HEK293 (cell line): ENCODE measurements around the gene ZFR.

Experiments
- CTCF ChIA-PET: fragments of 350-600 bp; formaldehyde crosslinking; extraction: SDS; loops from one replicate; lab custom pipeline; 2021; ENCODE audit warnings: antibody characterized with exemption; lab: Yijun Ruan, JAX
- POLR2A ChIA-PET: fragments of 300-600 bp; formaldehyde crosslinking; extraction: SDS; loops from one replicate; lab custom pipeline; 2020; ENCODE audit warnings: antibody characterized with exemption, inconsistent platforms; lab: Yijun Ruan, JAX
- H3K27ac ChIP-seq: fragments of 200-500 bp; sonication (Bioruptor generic); 2 replicates; pipeline ENCODE4 v1.5.1; 2014; ENCODE audit warnings: low read depth, low read length, control low read depth, inconsistent platforms; ENCODE audit errors: extremely low read depth
- H3K36me3 ChIP-seq, 2 experiments: fragments of 200-500 bp in 1 of 2; sonication (Bioruptor generic) in 1 of 2; 1 replicate in 1 of 2; 2 replicates in 1 of 2; pipeline ENCODE4 v1.5.1; 2014 to 2017; ENCODE audit warnings: inconsistent platforms in 2 of 2, low read length in 2 of 2; ENCODE audit not compliant: control insufficient read depth in 2 of 2, insufficient read depth in 1 of 2
- H3K4me1 ChIP-seq: fragments of 200-500 bp; sonication (Bioruptor generic); 2 replicates; pipeline ENCODE4 v1.5.1; 2014; ENCODE audit warnings: mild to moderate bottlenecking, low read length, inconsistent platforms; ENCODE audit not compliant: control insufficient read depth, insufficient read depth
- H3K4me3 ChIP-seq: 2 replicates; pipeline ENCODE4 v1.5.1; 2011; ENCODE audit warnings: low read depth, mild to moderate bottlenecking, control low read depth, low read length, moderate library complexity
- H3K9me3 ChIP-seq: fragments of 200-500 bp; sonication (Bioruptor generic); 2 replicates; pipeline ENCODE4 v1.5.1; 2014; ENCODE audit warnings: low read depth, low read length, inconsistent platforms; ENCODE audit not compliant: control insufficient read depth, insufficient read depth
- FEZF1 ChIP-seq: fragments of 450-650 bp; formaldehyde crosslinking; IDR thresholded peaks from 2 replicates; pipeline ENCODE4 v1.5.1; 2016; ENCODE audit warnings: missing biosample characterization, missing genetic modification characterization
- GFI1B ChIP-seq: fragments of 450-650 bp; formaldehyde crosslinking; IDR thresholded peaks from 2 replicates; pipeline ENCODE4 v1.5.1; 2016; ENCODE audit warnings: missing biosample characterization, missing genetic modification characterization
- GLIS1 ChIP-seq: fragments of 450-650 bp; formaldehyde crosslinking; IDR thresholded peaks from 2 replicates; pipeline ENCODE4 v1.5.1; 2016; ENCODE audit warnings: missing biosample characterization, missing genetic modification characterization
- IKZF3 ChIP-seq: fragments of 450-650 bp; IDR thresholded peaks from 2 replicates; pipeline ENCODE4 v1.5.0; 2018; ENCODE audit warnings: missing biosample characterization, mild to moderate bottlenecking, missing genetic modification characterization, moderate library complexity
- KLF1 ChIP-seq: fragments of 450-650 bp; formaldehyde crosslinking; IDR thresholded peaks from 2 replicates; pipeline ENCODE4 v1.5.1; 2016; ENCODE audit warnings: missing biosample characterization, missing genetic modification characterization
- OSR2 ChIP-seq: fragments of 450-650 bp; formaldehyde crosslinking; IDR thresholded peaks from 2 replicates; pipeline ENCODE4 v1.5.1; 2016; ENCODE audit warnings: missing biosample characterization, missing genetic modification characterization
- PRDM1 ChIP-seq: fragments of 450-650 bp; formaldehyde crosslinking; IDR thresholded peaks from 2 replicates; pipeline ENCODE4; 2016; ENCODE audit warnings: missing biosample characterization, missing genetic modification characterization
- ZBTB17 ChIP-seq: fragments of 450-650 bp; formaldehyde crosslinking; IDR thresholded peaks from 2 replicates; pipeline ENCODE4 v1.5.1; 2016; ENCODE audit warnings: missing biosample characterization, missing genetic modification characterization
- ZBTB20 ChIP-seq: fragments of 450-650 bp; formaldehyde crosslinking; IDR thresholded peaks from 2 replicates; pipeline ENCODE4 v1.5.1; 2016; ENCODE audit warnings: missing biosample characterization, missing genetic modification characterization
- ZFHX2 ChIP-seq: fragments of 450-650 bp; formaldehyde crosslinking; conservative IDR thresholded peaks from 2 replicates; pipeline ENCODE4 v1.5.1; 2016; ENCODE audit warnings: missing biosample characterization, missing genetic modification characterization
- ZIC2 ChIP-seq: fragments of 450-650 bp; formaldehyde crosslinking; IDR thresholded peaks from 2 replicates; pipeline ENCODE4 v1.5.1; 2016; ENCODE audit warnings: missing biosample characterization, missing genetic modification characterization
- ZNF175 ChIP-seq: fragments of 450-650 bp; formaldehyde crosslinking; IDR thresholded peaks from 2 replicates; pipeline ENCODE4 v1.5.1; 2016; ENCODE audit warnings: missing biosample characterization, missing genetic modification characterization
- ZNF391 ChIP-seq: fragments of 450-650 bp; formaldehyde crosslinking; IDR thresholded peaks from 2 replicates; pipeline ENCODE4 v1.5.1; 2016; ENCODE audit warnings: low read depth, missing biosample characterization, missing genetic modification characterization, borderline replicate concordance
- ZNF610 ChIP-seq: fragments of 450-650 bp; formaldehyde crosslinking; IDR thresholded peaks from 2 replicates; pipeline ENCODE4 v1.5.1; 2016; ENCODE audit warnings: missing biosample characterization, missing genetic modification characterization, borderline replicate concordance
- ZNF621 ChIP-seq: fragments of 450-650 bp; formaldehyde crosslinking; IDR thresholded peaks from 2 replicates; pipeline ENCODE4 v1.5.1; 2017; ENCODE audit warnings: missing biosample characterization, missing genetic modification characterization
- ZNF777 ChIP-seq: fragments of 450-650 bp; formaldehyde crosslinking; IDR thresholded peaks from 2 replicates; pipeline ENCODE4 v1.5.1; 2017; ENCODE audit warnings: missing biosample characterization, missing genetic modification characterization, borderline replicate concordance
- ZNF785 ChIP-seq: fragments of 450-650 bp; formaldehyde crosslinking; IDR thresholded peaks from 2 replicates; pipeline ENCODE4 v1.5.1; 2016; ENCODE audit warnings: missing biosample characterization, missing genetic modification characterization
- ZNF843 ChIP-seq: fragments of 450-650 bp; formaldehyde crosslinking; IDR thresholded peaks from 2 replicates; pipeline ENCODE4 v1.5.1; 2016; ENCODE audit warnings: missing biosample characterization, missing genetic modification characterization
- ZXDB ChIP-seq: fragments of 450-650 bp; formaldehyde crosslinking; IDR thresholded peaks from 2 replicates; pipeline ENCODE4 v1.5.1; 2016; ENCODE audit warnings: missing biosample characterization, missing genetic modification characterization
- TF ChIP-seq, protein P1 (sequence below): fragments of 450-650 bp; formaldehyde crosslinking; IDR thresholded peaks from 2 replicates; pipeline ENCODE4 v1.5.1; 2016; ENCODE audit warnings: missing biosample characterization, missing genetic modification characterization
- TF ChIP-seq, protein P2 (sequence below): fragments of 450-650 bp; formaldehyde crosslinking; IDR thresholded peaks from 2 replicates; pipeline ENCODE4 v1.5.1; 2017; ENCODE audit warnings: missing biosample characterization, missing genetic modification characterization
- TF ChIP-seq, protein P3 (sequence below): fragments of 450-650 bp; formaldehyde crosslinking; IDR thresholded peaks from 2 replicates; pipeline ENCODE4 v1.5.1; 2016; ENCODE audit warnings: missing biosample characterization, missing genetic modification characterization

ZFR gene

DNA sequence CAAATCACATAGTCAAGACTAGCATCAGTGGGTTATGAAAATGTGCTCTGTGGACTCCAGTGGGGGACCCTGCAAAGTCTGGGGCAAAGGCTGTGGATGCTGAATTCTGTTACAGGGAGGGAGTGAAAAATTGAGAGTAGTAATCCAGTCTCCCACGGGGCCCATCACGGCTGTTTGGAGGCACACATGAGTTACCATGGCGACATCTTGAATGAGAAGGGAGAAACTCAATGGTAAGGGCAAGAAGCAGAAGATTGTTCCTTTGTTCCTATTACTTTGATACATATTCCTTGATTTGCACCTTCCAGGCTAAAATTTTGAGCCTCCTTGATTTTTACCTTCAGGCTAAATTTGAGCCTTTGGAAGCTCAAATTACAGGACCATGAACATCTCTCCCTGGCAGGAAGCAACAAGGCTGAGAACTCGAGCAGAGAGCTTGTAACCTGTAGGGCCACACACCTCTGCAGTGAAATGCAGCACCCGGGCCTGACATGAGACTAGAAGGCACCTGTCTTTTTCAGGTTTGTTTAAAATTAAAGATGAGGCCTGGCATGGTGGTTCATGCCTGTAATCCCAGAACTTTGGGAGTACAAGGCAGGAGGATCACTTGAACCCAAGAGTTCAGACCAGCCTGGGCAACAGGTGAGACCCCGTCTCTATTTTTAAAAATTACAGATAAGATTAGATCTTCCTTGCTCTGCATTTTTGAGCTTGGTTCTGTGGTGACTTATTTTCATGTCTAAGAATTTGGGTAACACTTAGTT, 31.0 kb upstream of the ZFR start (continued):
- TF ChIP-seq ZNF175 (tag by site-specific recombination) (no peak), ZNF785 (tag by site-specific recombination) (no peak), ZFHX2 (no peak)
- TF ChIP-seq, protein P1, sequence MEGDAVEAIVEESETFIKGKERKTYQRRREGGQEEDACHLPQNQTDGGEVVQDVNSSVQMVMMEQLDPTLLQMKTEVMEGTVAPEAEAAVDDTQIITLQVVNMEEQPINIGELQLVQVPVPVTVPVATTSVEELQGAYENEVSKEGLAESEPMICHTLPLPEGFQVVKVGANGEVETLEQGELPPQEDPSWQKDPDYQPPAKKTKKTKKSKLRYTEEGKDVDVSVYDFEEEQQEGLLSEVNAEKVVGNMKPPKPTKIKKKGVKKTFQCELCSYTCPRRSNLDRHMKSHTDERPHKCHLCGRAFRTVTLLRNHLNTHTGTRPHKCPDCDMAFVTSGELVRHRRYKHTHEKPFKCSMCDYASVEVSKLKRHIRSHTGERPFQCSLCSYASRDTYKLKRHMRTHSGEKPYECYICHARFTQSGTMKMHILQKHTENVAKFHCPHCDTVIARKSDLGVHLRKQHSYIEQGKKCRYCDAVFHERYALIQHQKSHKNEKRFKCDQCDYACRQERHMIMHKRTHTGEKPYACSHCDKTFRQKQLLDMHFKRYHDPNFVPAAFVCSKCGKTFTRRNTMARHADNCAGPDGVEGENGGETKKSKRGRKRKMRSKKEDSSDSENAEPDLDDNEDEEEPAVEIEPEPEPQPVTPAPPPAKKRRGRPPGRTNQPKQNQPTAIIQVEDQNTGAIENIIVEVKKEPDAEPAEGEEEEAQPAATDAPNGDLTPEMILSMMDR (tag by site-specific recombination), result no peak

DNA sequence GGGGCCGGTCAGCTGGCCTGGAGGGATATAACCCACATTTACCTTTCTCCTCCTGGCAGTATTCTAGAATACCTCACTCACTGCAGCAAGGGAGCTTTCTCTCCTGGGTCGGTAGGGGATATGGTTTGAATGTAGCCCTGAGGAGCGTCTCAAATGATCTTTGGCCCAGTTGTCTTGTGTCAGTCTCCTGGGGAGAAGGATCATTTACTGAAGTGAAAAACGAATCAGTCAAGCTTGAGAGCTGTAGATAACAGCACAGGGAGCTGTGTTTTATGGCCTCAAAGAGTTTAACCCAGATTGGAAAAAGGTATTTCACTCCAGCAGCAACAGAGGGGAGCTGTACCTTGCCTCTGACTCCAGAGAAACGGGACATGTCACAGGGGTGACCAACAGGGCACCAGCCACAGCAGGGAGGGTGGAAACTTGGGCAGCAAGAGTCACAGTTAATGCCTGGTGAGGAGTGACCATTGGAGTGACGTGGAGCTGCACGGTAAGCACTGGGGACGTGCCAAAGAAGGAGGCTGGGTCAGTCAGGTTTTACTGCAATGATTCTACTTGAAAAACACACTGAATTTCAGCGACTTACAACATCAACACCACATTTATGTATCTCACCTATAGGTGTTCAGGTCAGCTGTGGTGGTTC, 29.8 kb upstream of the ZFR start:
- ChIA-PET POLR2A (interaction anchor here (0.6 kb wide), 1 partner anchor 274 kb away, joined by 4 read pairs; no protein-coding TSS in a partner anchor), CTCF (interaction anchor here (0.7 to 2.8 kb wide), 4 partner anchors 15 to 138 kb away, joined by 3 to 19 read pairs (median 4); no protein-coding TSS in a partner anchor)
- peaks cover 10% of the 10 kb centered on the region for H3K4me1 ChIP-seq
- H3K36me3 ChIP-seq, result no peaks in the 10 kb centered on the region
- H3K4me3 ChIP-seq, result no peak overlapping the region
- H3K27ac ChIP-seq, result peak overlapping the region; percentile 4; the same call in 1 of the 2 replicates
- no peaks in the 10 kb centered on the region for H3K9me3 ChIP-seq
- TF ChIP-seq ZNF621 (tag by site-specific recombination) (no peak), PRDM1 (tag by site-specific recombination) (peak; percentile 23; the same call in 1 of the 2 replicates), FEZF1 (tag by site-specific recombination) (0 out of 2 replicates have a peak, but pooled peaks have one; percentile 10), ZFHX2 (no peak), ZNF610 (peak; percentile 98; the same call in 1 of the 2 replicates), ZNF843 (tag by site-specific recombination) (0 out of 2 replicates have a peak, but pooled peaks have one; percentile 32), ZIC2 (tag by site-specific recombination) (peak; percentile 92), ZNF777 (tag by site-specific recombination) (no peak), GFI1B (0 out of 2 replicates have a peak, but pooled peaks have one; percentile 11), ZXDB (tag by site-specific recombination) (0 out of 2 replicates have a peak, but pooled peaks have one; percentile 30), GLIS1 (tag by site-specific recombination) (peak; percentile 86), KLF1 (tag by site-specific recombination) (no peak), ZBTB17 (0 out of 2 replicates have a peak, but pooled peaks have one; percentile 12), IKZF3 (tag by site-specific recombination) (peak; percentile 59; the same call in 1 of the 2 replicates), OSR2 (tag by site-specific recombination) (peak; percentile 86), ZNF391 (tag by site-specific recombination) (no peak), ZBTB20 (tag by site-specific recombination) (peak; percentile 63)
- TF ChIP-seq, protein P2, sequence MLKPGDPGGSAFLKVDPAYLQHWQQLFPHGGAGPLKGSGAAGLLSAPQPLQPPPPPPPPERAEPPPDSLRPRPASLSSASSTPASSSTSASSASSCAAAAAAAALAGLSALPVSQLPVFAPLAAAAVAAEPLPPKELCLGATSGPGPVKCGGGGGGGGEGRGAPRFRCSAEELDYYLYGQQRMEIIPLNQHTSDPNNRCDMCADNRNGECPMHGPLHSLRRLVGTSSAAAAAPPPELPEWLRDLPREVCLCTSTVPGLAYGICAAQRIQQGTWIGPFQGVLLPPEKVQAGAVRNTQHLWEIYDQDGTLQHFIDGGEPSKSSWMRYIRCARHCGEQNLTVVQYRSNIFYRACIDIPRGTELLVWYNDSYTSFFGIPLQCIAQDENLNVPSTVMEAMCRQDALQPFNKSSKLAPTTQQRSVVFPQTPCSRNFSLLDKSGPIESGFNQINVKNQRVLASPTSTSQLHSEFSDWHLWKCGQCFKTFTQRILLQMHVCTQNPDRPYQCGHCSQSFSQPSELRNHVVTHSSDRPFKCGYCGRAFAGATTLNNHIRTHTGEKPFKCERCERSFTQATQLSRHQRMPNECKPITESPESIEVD (tag by site-specific recombination), result peak; percentile 92
- TF ChIP-seq, protein P3, sequence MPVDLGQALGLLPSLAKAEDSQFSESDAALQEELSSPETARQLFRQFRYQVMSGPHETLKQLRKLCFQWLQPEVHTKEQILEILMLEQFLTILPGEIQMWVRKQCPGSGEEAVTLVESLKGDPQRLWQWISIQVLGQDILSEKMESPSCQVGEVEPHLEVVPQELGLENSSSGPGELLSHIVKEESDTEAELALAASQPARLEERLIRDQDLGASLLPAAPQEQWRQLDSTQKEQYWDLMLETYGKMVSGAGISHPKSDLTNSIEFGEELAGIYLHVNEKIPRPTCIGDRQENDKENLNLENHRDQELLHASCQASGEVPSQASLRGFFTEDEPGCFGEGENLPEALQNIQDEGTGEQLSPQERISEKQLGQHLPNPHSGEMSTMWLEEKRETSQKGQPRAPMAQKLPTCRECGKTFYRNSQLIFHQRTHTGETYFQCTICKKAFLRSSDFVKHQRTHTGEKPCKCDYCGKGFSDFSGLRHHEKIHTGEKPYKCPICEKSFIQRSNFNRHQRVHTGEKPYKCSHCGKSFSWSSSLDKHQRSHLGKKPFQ, result 0 out of 2 replicates have a peak, but pooled peaks have one; percentile 33
